ENCODE measurements around the gene CDK1. TPM values are rescaled to one million over a fixed set of nuclear protein-coding genes. Genes with fewer than 3 reads are reported as not detected.
"Not testable (repeated sequence)": the region's sequence is repeated elsewhere in the genome, so short reads cannot be mapped to it uniquely, and the experiment has no call there.

The CDK1 gene
- total RNA-seq, 3 donors from 2014 or later: 9.6 to 15.0 (median 12.7) TPM

- ATAC-seq: peak; percentile 73 to 80
- Mint-ChIP-seq H3K4me3 (no peak overlapping the region), H3K36me3 (ENCODE audit: insufficient read depth) (no peaks in the 10 kb centered on the region), H3K9me3 (no peaks in the 10 kb centered on the region), H3K27me3 (ENCODE audit: low read depth) (peaks cover 1% of the 10 kb centered on the region), H3K4me1 (ENCODE audit: low read depth) (peaks cover 3% of the 10 kb centered on the region)
- DNase-seq: no peak
These were observed 38.5 kb downstream of the CDK1 start for GRCh38 chr10:60816628-60817397.

GRCh38 chr10:60817398-60817805 is 39.1 kb downstream of the CDK1 start:
- Mint-ChIP-seq H3K4me1 (ENCODE audit: low read depth) (peaks cover 3% of the 10 kb centered on the region), H3K27me3 (ENCODE audit: low read depth) (peaks cover 1% of the 10 kb centered on the region), H3K4me3 (no peak overlapping the region), H3K9me3 (no peaks in the 10 kb centered on the region), H3K36me3 (ENCODE audit: insufficient read depth) (no peaks in the 10 kb centered on the region)
- no peak for ATAC-seq
- no peak for DNase-seq

- H3K36me3 Mint-ChIP-seq (ENCODE audit: insufficient read depth): no peaks in the 10 kb centered on the region
- peaks cover 1% of the 10 kb centered on the region for H3K27me3 Mint-ChIP-seq (ENCODE audit: low read depth)
- ATAC-seq: no peak
- peaks cover 3% of the 10 kb centered on the region for H3K4me1 Mint-ChIP-seq (ENCODE audit: low read depth)
- H3K9me3 Mint-ChIP-seq: no peaks in the 10 kb centered on the region
- no peak for DNase-seq
- no peak overlapping the region for H3K4me3 Mint-ChIP-seq
These were observed 40.0 kb downstream of the CDK1 start for GRCh38 chr10:60818134-60818770.

- Mint-ChIP-seq H3K36me3 (ENCODE audit: insufficient read depth) (no peaks in the 10 kb centered on the region), H3K27me3 (ENCODE audit: low read depth) (peaks cover 1% of the 10 kb centered on the region), H3K9me3 (no peaks in the 10 kb centered on the region), H3K4me3 (no peak overlapping the region), H3K4me1 (ENCODE audit: low read depth) (peaks cover 3% of the 10 kb centered on the region)
- no peak for DNase-seq
- no peak for ATAC-seq
These were observed 41.0 kb downstream of the CDK1 start for GRCh38 chr10:60819271-60819670.

GRCh38 chr10:60820093-60820754 is 41.9 kb downstream of the CDK1 start:
- DNase-seq (no peak), ATAC-seq (no peak)
- H3K4me3 Mint-ChIP-seq: no peak overlapping the region
- no peaks in the 10 kb centered on the region for H3K36me3 Mint-ChIP-seq (ENCODE audit: insufficient read depth)
- peaks cover 5% of the 10 kb centered on the region for H3K27me3 Mint-ChIP-seq (ENCODE audit: low read depth)
- H3K4me1 Mint-ChIP-seq (ENCODE audit: low read depth): peaks cover 3% of the 10 kb centered on the region
- no peaks in the 10 kb centered on the region for H3K9me3 Mint-ChIP-seq

GRCh38 chr10:60821656-60822055 is 43.4 kb downstream of the CDK1 start:
- H3K9me3 Mint-ChIP-seq: no peaks in the 10 kb centered on the region
- DNase-seq: no peak
- H3K27me3 Mint-ChIP-seq (ENCODE audit: low read depth): peaks cover 3% of the 10 kb centered on the region
- peaks cover 2% of the 10 kb centered on the region for H3K4me1 Mint-ChIP-seq (ENCODE audit: low read depth)
- H3K36me3 Mint-ChIP-seq (ENCODE audit: insufficient read depth): no peaks in the 10 kb centered on the region
- no peak for ATAC-seq
- H3K4me3 Mint-ChIP-seq: no peak overlapping the region

GRCh38 chr10:60822809-60823208 is 44.5 kb downstream of the CDK1 start:
- Mint-ChIP-seq H3K27me3 (ENCODE audit: low read depth) (peaks cover 6% of the 10 kb centered on the region), H3K4me3 (no peak overlapping the region), H3K4me1 (ENCODE audit: low read depth) (peaks cover under 1% of the 10 kb centered on the region), H3K9me3 (no peaks in the 10 kb centered on the region), H3K36me3 (ENCODE audit: insufficient read depth) (no peaks in the 10 kb centered on the region)
- no peak for ATAC-seq
- DNase-seq: no peak

- Mint-ChIP-seq H3K4me3 (no peak overlapping the region), H3K4me1 (ENCODE audit: low read depth) (peaks cover 3% of the 10 kb centered on the region)
- no peak for ATAC-seq
These were observed 45.0 kb downstream of the CDK1 start for GRCh38 chr10:60823324-60823723.

GRCh38 chr10:60825520-60825919 is 47.2 kb downstream of the CDK1 start:
- Mint-ChIP-seq H3K27me3 (ENCODE audit: low read depth) (peaks cover 8% of the 10 kb centered on the region), H3K36me3 (ENCODE audit: insufficient read depth) (no peaks in the 10 kb centered on the region), H3K9me3 (no peaks in the 10 kb centered on the region), H3K4me1 (ENCODE audit: low read depth) (peaks cover 6% of the 10 kb centered on the region), H3K4me3 (no peak overlapping the region)
- DNase-seq: no peak
- no peak for ATAC-seq

More at GRCh38 chr10:60823324-60823723, 45.0 kb downstream of the CDK1 start:
- H3K36me3 Mint-ChIP-seq (ENCODE audit: insufficient read depth): no peaks in the 10 kb centered on the region
- DNase-seq: no peak
- no peaks in the 10 kb centered on the region for H3K9me3 Mint-ChIP-seq
- H3K27me3 Mint-ChIP-seq (ENCODE audit: low read depth): peaks cover 8% of the 10 kb centered on the region

- no peak for ATAC-seq
- Mint-ChIP-seq H3K9me3 (no peaks in the 10 kb centered on the region), H3K4me1 (ENCODE audit: low read depth) (peaks cover 6% of the 10 kb centered on the region), H3K4me3 (no peak overlapping the region), H3K27me3 (ENCODE audit: low read depth) (peaks cover 11% of the 10 kb centered on the region), H3K36me3 (ENCODE audit: insufficient read depth) (no peaks in the 10 kb centered on the region)
- no peak for DNase-seq
These were observed 49.7 kb downstream of the CDK1 start for GRCh38 chr10:60827791-60828488.

- Mint-ChIP-seq H3K27me3 (ENCODE audit: low read depth) (peaks cover 11% of the 10 kb centered on the region), H3K36me3 (ENCODE audit: insufficient read depth) (no peaks in the 10 kb centered on the region), H3K4me1 (ENCODE audit: low read depth) (peaks cover 6% of the 10 kb centered on the region), H3K9me3 (no peaks in the 10 kb centered on the region), H3K4me3 (no peak overlapping the region)
- ATAC-seq (no peak), DNase-seq (no peak)
These were observed 50.2 kb downstream of the CDK1 start for GRCh38 chr10:60828489-60828852.

GRCh38 chr10:60832136-60832535 is 53.9 kb downstream of the CDK1 start:
- not testable (repeated sequence) for H3K4me1 Mint-ChIP-seq (ENCODE audit: low read depth); H3K36me3 Mint-ChIP-seq (ENCODE audit: insufficient read depth); DNase-seq; H3K4me3 Mint-ChIP-seq; ATAC-seq; H3K9me3 Mint-ChIP-seq; H3K27me3 Mint-ChIP-seq (ENCODE audit: low read depth)

GRCh38 chr10:60834401-60834800 is 56.1 kb downstream of the CDK1 start:
- Mint-ChIP-seq H3K4me3 (no peak overlapping the region), H3K4me1 (ENCODE audit: low read depth) (no peaks in the 10 kb centered on the region), H3K27me3 (ENCODE audit: low read depth) (peaks cover 9% of the 10 kb centered on the region), H3K9me3 (no peaks in the 10 kb centered on the region), H3K36me3 (ENCODE audit: insufficient read depth) (no peaks in the 10 kb centered on the region)
- no peak for ATAC-seq
- no peak for DNase-seq

- Mint-ChIP-seq H3K36me3 (ENCODE audit: insufficient read depth) (no peaks in the 10 kb centered on the region), H3K4me3 (no peak overlapping the region), H3K27me3 (ENCODE audit: low read depth) (peaks cover 9% of the 10 kb centered on the region), H3K9me3 (no peaks in the 10 kb centered on the region), H3K4me1 (ENCODE audit: low read depth) (no peaks in the 10 kb centered on the region)
- no peak for DNase-seq
- no peak for ATAC-seq
These were observed 56.8 kb downstream of the CDK1 start for GRCh38 chr10:60835049-60835448.

Measured in activated T-cell treated with anti-CD3 and anti-CD28 coated beads, Interleukin-2, amount 50 U/mL, for 4 hours (primary cell).